Chondrocyte (in vitro differentiated cells): ENCODE measurements around the gene JAKMIP1. TPM values are rescaled to one million over a fixed set of nuclear protein-coding genes. Genes with fewer than 3 reads are reported as not detected.

Experiments
- DNase-seq: peaks from one replicate; pipeline ENCODE4 v3.0.0; 2021; ENCODE audit warnings: mixed read lengths, low spot score
- H3K27ac Mint-ChIP-seq: one replicate; pipeline ENCODE4 v1.8.0; 2021; ENCODE audit warnings: mild to moderate bottlenecking, moderate library complexity, mixed read lengths; ENCODE audit not compliant: unreplicated experiment
- H3K27me3 Mint-ChIP-seq: 2 replicates; pipeline ENCODE4 v1.8.0; 2021; ENCODE audit warnings: low read depth, mixed read lengths
- H3K36me3 Mint-ChIP-seq: 2 replicates; pipeline ENCODE4 v1.8.0; 2021; ENCODE audit warnings: low read depth, mixed read lengths
- H3K4me1 Mint-ChIP-seq: 2 replicates; pipeline ENCODE4 v1.8.0; 2021; ENCODE audit warnings: low read depth, mild to moderate bottlenecking, mixed read lengths
- H3K4me3 Mint-ChIP-seq: one replicate; pipeline ENCODE4 v1.8.0; 2021; ENCODE audit warnings: mild to moderate bottlenecking, moderate library complexity, mixed read lengths; ENCODE audit not compliant: unreplicated experiment
- H3K9me3 Mint-ChIP-seq: 2 replicates; pipeline ENCODE4 v1.8.0; 2021; ENCODE audit warnings: low read depth, mixed read lengths
- total RNA-seq: library from RNA; stranded (reverse); gene quantifications from 3 replicates; pipeline ENCODE4 v1.2.1, GENCODE V29; 2021
- TF ChIP-seq, protein P1 (sequence below): fragments of 200-600 bp; sonication (generic); IDR thresholded peaks from 2 replicates; pipeline ENCODE4 v1.5.0; 2021; ENCODE audit warnings: antibody characterized with exemption, mild to moderate bottlenecking, moderate library complexity

Gene JAKMIP1
- total RNA-seq, 1 donor from 2014 or later: 0.10 TPM

- H3K9me3 Mint-ChIP-seq: no peaks in the 10 kb centered on the region
- TF ChIP-seq, protein P1, sequence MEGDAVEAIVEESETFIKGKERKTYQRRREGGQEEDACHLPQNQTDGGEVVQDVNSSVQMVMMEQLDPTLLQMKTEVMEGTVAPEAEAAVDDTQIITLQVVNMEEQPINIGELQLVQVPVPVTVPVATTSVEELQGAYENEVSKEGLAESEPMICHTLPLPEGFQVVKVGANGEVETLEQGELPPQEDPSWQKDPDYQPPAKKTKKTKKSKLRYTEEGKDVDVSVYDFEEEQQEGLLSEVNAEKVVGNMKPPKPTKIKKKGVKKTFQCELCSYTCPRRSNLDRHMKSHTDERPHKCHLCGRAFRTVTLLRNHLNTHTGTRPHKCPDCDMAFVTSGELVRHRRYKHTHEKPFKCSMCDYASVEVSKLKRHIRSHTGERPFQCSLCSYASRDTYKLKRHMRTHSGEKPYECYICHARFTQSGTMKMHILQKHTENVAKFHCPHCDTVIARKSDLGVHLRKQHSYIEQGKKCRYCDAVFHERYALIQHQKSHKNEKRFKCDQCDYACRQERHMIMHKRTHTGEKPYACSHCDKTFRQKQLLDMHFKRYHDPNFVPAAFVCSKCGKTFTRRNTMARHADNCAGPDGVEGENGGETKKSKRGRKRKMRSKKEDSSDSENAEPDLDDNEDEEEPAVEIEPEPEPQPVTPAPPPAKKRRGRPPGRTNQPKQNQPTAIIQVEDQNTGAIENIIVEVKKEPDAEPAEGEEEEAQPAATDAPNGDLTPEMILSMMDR: no peak
- no peaks in the 10 kb centered on the region for H3K36me3 Mint-ChIP-seq
- H3K27me3 Mint-ChIP-seq: peaks cover 57% of the 10 kb centered on the region
- H3K27ac Mint-ChIP-seq: no peak overlapping the region
- H3K4me3 Mint-ChIP-seq: no peak overlapping the region
- no peaks in the 10 kb centered on the region for H3K4me1 Mint-ChIP-seq
- DNase-seq: no peak
Measured at GRCh38 chr4:6242271-6243029, 42.1 kb upstream of the JAKMIP1 start.

GRCh38 chr4:6241062-6241845 lies 40.9 kb upstream of the JAKMIP1 start:
- H3K27me3 Mint-ChIP-seq: peaks cover 57% of the 10 kb centered on the region
- no peaks in the 10 kb centered on the region for H3K36me3 Mint-ChIP-seq
- peak; percentile 62 for DNase-seq
- no peaks in the 10 kb centered on the region for H3K4me1 Mint-ChIP-seq
- H3K4me3 Mint-ChIP-seq: no peak overlapping the region
- H3K27ac Mint-ChIP-seq: no peak overlapping the region
- no peaks in the 10 kb centered on the region for H3K9me3 Mint-ChIP-seq
- TF ChIP-seq, protein P1: no peak

GRCh38 chr4:6239968-6240367 lies 39.6 kb upstream of the JAKMIP1 start:
- Mint-ChIP-seq H3K27me3 (peaks cover 60% of the 10 kb centered on the region), H3K36me3 (no peaks in the 10 kb centered on the region), H3K4me1 (no peaks in the 10 kb centered on the region), H3K27ac (no peak overlapping the region), H3K4me3 (no peak overlapping the region), H3K9me3 (no peaks in the 10 kb centered on the region)
- TF ChIP-seq, protein P1: no peak
- peak; percentile 53 for DNase-seq

DNA sequence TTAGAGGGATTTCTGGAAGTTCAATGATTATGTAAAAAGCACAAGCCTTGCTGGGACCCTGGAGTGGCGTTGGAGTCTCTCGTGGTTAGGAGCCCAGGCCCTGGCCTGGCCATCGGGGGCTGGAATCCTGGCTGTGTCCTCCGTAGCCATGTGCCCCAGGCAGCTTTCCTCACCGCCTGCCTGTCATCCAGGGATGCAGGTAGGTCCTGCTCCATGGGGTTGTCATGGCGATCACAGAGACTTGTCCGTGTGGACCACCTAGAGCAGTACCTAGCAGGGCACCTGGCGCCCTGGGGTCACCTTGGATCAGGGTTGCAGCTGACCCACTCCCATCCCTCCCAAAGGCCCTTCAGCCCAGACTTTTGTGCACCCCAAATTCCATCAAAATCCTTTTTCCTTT lies 39.1 kb upstream of the JAKMIP1 start:
- TF ChIP-seq, protein P1: no peak
- no peak for DNase-seq
- no peaks in the 10 kb centered on the region for H3K36me3 Mint-ChIP-seq
- no peaks in the 10 kb centered on the region for H3K4me1 Mint-ChIP-seq
- no peak overlapping the region for H3K27ac Mint-ChIP-seq
- H3K9me3 Mint-ChIP-seq: no peaks in the 10 kb centered on the region
- no peak overlapping the region for H3K4me3 Mint-ChIP-seq
- H3K27me3 Mint-ChIP-seq: peaks cover 56% of the 10 kb centered on the region

GRCh38 chr4:6236816-6237390 lies 36.6 kb upstream of the JAKMIP1 start:
- peaks cover 35% of the 10 kb centered on the region for H3K27me3 Mint-ChIP-seq

More at GRCh38 chr4:6236816-6237390, 36.6 kb upstream of the JAKMIP1 start:
- no peak for DNase-seq
- no peaks in the 10 kb centered on the region for H3K4me1 Mint-ChIP-seq
- H3K36me3 Mint-ChIP-seq: no peaks in the 10 kb centered on the region
- TF ChIP-seq, protein P1: no peak
- H3K4me3 Mint-ChIP-seq: no peak overlapping the region
- no peak overlapping the region for H3K27ac Mint-ChIP-seq
- H3K9me3 Mint-ChIP-seq: no peaks in the 10 kb centered on the region
